HepG2 (cell line): ENCODE results near the gene UBE2M. TPM values are rescaled to one million over a fixed set of nuclear protein-coding genes. Genes with fewer than 3 reads are reported as not detected.

Experiments used
- ARHGAP35 ChIP-seq: sonication (generic); formaldehyde crosslinking; IDR thresholded peaks from 2 replicates; pipeline ENCODE4 v1.9.0; 2022; ENCODE audit warnings: mild to moderate bottlenecking, inconsistent platforms, moderate library complexity, missing genetic modification reagents, borderline replicate concordance
- ATAD3A ChIP-seq: sonication (generic); formaldehyde crosslinking; IDR thresholded peaks from 2 replicates; pipeline ENCODE4 v1.4.0; 2020; ENCODE audit warnings: missing genetic modification reagents
- RBAK ChIP-seq: sonication (generic); formaldehyde crosslinking; IDR thresholded peaks from 2 replicates; pipeline ENCODE4 v1.5.1; 2020; ENCODE audit warnings: mild to moderate bottlenecking, missing genetic modification reagents
- polyA plus RNA-seq, 8 experiments: library from polyadenylated mRNA; depleted of rRNA in 3 of 8; stranded (reverse) in 7 of 8; unstranded in 1 of 8; fragments of >200 nt; fragmentation: Illumina TruSeq in 4 of 8; extraction: Trizol in 4 of 8; gene quantifications; 2 replicates each; pipeline versions ENCODE4 v1.2.1 to v1.2.3, GENCODE V29; 2011 to 2016; ENCODE audit warnings: low read depth in 4 of 8, missing spikeins in 1 of 8, mixed read lengths in 1 of 8; ENCODE audit not compliant: insufficient read depth in 1 of 8
- total RNA-seq, 5 experiments: library from RNA; depleted of rRNA; stranded (reverse); fragments of >200 nt; fragmentation: Illumina TruSeq; extraction: Trizol; gene quantifications; 2 replicates each; pipeline ENCODE4 v1.2.3, GENCODE V29; 2016; ENCODE audit warnings: low read depth in 1 of 5
- TF ChIP-seq, protein P1 (sequence below): IDR thresholded peaks from 2 replicates; pipeline ENCODE4 v1.6.1; 2016; ENCODE audit warnings: low read depth, missing genetic modification reagents, missing compliant biosample characterization
- TF ChIP-seq, protein P2 (sequence below): sonication (generic); formaldehyde crosslinking; conservative IDR thresholded peaks from 2 replicates; pipeline ENCODE4 v1.8.1; 2023; ENCODE audit warnings: missing genetic modification reagents

The UBE2M gene
- total and polyA plus RNA-seq, 2 of the 13 experiments (the other 11 are each of a cell fraction or from before 2014, with no cell fraction given), result 36.2 to 50.3 TPM

DNA sequence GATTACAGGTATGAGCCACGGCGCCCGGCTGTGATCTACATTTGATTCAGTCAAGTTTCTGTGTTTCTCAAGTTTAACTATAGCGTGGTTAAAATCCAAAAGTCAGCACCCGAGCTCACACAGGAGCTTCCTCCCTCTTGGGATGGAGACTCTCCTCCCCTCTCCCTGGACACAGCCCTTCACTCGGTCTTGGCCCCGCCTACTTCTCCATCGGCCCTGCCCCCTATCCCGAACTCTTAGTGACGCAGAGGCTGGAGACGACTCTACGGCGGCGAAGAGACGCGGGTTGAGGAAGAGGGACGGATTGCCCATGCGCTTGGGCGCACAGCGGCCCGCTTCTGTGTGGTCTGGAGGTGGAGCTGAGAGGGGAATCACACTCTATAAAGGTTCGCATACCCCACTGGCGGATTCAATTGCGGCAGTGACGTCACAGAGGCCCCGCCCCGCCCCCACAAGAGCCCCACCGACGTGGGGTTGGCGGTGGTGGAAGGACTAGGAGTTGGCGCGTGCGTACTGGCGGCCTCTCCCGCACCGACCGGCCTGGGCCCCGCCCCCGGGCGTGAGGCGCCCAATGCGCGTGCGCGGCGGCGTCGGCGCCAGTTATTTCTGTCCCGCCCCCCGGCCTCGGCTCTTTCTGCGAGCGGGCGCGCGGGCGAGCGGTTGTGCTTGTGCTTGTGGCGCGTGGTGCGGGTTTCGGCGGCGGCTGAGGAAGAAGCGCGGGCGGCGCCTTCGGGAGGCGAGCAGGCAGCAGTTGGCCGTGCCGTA is 14.4 kb downstream of the UBE2M start, which contains the start of gene TRIM28 (continued):
- TF ChIP-seq, protein P1, sequence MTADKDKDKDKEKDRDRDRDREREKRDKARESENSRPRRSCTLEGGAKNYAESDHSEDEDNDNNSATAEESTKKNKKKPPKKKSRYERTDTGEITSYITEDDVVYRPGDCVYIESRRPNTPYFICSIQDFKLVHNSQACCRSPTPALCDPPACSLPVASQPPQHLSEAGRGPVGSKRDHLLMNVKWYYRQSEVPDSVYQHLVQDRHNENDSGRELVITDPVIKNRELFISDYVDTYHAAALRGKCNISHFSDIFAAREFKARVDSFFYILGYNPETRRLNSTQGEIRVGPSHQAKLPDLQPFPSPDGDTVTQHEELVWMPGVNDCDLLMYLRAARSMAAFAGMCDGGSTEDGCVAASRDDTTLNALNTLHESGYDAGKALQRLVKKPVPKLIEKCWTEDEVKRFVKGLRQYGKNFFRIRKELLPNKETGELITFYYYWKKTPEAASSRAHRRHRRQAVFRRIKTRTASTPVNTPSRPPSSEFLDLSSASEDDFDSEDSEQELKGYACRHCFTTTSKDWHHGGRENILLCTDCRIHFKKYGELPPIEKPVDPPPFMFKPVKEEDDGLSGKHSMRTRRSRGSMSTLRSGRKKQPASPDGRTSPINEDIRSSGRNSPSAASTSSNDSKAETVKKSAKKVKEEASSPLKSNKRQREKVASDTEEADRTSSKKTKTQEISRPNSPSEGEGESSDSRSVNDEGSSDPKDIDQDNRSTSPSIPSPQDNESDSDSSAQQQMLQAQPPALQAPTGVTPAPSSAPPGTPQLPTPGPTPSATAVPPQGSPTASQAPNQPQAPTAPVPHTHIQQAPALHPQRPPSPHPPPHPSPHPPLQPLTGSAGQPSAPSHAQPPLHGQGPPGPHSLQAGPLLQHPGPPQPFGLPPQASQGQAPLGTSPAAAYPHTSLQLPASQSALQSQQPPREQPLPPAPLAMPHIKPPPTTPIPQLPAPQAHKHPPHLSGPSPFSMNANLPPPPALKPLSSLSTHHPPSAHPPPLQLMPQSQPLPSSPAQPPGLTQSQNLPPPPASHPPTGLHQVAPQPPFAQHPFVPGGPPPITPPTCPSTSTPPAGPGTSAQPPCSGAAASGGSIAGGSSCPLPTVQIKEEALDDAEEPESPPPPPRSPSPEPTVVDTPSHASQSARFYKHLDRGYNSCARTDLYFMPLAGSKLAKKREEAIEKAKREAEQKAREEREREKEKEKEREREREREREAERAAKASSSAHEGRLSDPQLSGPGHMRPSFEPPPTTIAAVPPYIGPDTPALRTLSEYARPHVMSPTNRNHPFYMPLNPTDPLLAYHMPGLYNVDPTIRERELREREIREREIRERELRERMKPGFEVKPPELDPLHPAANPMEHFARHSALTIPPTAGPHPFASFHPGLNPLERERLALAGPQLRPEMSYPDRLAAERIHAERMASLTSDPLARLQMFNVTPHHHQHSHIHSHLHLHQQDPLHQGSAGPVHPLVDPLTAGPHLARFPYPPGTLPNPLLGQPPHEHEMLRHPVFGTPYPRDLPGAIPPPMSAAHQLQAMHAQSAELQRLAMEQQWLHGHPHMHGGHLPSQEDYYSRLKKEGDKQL (CRISPR knock-in tag), result no peak
- TF ChIP-seq, protein P2, sequence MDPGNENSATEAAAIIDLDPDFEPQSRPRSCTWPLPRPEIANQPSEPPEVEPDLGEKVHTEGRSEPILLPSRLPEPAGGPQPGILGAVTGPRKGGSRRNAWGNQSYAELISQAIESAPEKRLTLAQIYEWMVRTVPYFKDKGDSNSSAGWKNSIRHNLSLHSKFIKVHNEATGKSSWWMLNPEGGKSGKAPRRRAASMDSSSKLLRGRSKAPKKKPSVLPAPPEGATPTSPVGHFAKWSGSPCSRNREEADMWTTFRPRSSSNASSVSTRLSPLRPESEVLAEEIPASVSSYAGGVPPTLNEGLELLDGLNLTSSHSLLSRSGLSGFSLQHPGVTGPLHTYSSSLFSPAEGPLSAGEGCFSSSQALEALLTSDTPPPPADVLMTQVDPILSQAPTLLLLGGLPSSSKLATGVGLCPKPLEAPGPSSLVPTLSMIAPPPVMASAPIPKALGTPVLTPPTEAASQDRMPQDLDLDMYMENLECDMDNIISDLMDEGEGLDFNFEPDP (CRISPR knock-in tag), result no peak
- TF ChIP-seq ARHGAP35 (CRISPR knock-in tag) (no peak), ATAD3A (CRISPR knock-in tag) (no peak), RBAK (CRISPR knock-in tag) (no peak)
